ENCODE data around the gene SLC35F1.

Gene SLC35F1

DNA sequence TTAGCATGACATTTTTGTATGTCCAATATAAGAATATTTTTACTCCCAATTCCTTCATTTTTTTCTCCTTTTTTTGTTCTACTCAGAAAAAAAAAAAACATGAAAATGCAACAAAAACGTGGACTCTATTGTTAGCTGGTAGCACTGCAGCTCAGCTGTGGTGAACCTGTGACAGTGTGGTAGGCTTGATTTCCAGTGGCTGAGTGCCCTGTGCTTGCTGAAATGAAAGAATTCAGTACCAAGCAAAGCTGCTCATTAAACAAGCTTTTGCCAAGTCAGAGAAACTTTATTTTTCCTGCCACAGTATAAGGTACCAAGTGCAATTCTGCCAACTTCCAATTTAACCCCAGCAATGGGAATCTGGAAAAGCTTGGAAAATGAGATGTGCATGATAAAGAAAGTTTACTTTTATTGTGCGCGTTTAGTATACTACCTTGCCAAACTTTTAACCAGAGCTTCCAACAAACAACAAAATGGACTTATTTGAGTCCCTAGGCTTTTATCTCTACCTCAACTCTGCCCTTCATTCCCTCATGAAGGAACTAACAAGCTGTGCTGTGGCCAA lies 215.2 kb downstream of the SLC35F1 start:
- Histone ChIP-seq H3K9me3 (ENCODE audit: insufficient read depth, low read length) (no peaks in the 10 kb centered on the region), H3K79me2 (ENCODE audit: low read length) (no peaks in the 10 kb centered on the region), H4K20me1 (ENCODE audit: insufficient read depth, low read length) (no peaks in the 10 kb centered on the region), H3K4me1 (ENCODE audit: low read length) (no peaks in the 10 kb centered on the region), H3K4me2 (ENCODE audit: low read length) (no peak overlapping the region), H2AFZ (ENCODE audit: low read depth, low read length) (no peak overlapping the region), H3K27me3 (ENCODE audit: low read depth, low read length) (no peaks in the 10 kb centered on the region), H3K36me3 (replicated peaks; ENCODE audit: low read depth, low read length) (no peaks in the 10 kb centered on the region), H3K27ac (ENCODE audit: low read length) (no peak overlapping the region), H3K4me3 (ENCODE audit: low read length) (no peak overlapping the region), H3K9ac (ENCODE audit: low read length) (no peak overlapping the region)
- TF ChIP-seq, protein P1, sequence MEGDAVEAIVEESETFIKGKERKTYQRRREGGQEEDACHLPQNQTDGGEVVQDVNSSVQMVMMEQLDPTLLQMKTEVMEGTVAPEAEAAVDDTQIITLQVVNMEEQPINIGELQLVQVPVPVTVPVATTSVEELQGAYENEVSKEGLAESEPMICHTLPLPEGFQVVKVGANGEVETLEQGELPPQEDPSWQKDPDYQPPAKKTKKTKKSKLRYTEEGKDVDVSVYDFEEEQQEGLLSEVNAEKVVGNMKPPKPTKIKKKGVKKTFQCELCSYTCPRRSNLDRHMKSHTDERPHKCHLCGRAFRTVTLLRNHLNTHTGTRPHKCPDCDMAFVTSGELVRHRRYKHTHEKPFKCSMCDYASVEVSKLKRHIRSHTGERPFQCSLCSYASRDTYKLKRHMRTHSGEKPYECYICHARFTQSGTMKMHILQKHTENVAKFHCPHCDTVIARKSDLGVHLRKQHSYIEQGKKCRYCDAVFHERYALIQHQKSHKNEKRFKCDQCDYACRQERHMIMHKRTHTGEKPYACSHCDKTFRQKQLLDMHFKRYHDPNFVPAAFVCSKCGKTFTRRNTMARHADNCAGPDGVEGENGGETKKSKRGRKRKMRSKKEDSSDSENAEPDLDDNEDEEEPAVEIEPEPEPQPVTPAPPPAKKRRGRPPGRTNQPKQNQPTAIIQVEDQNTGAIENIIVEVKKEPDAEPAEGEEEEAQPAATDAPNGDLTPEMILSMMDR (IDR thresholded peaks at IDR 0.05; ENCODE audit: low read depth, low read length) = no peak
- TF ChIP-seq EZH2phosphoT487 (IDR thresholded peaks at IDR 0.05; ENCODE audit: low read depth) = no peak

DNA sequence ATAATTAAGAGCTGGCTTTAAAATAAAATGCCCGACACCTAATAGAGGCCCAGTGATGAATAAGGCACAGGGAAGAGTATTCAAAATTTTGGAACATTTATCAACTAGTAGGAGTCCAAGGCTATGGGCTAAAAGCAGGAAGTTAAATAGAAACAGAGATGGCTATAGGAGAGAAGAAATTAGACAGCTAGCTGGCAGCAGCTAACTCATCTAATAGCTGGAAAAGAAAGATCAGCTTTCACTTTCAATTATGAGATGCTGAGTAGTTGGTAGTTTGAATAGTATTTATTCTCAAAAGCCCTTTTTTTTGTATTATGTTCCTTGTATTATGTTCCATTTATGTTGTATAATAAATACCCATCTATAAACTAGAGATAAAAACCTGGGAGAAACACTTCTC lies 215.7 kb downstream of the SLC35F1 start:
- Histone ChIP-seq H3K4me1 (ENCODE audit: low read length) (no peaks in the 10 kb centered on the region), H3K9me3 (ENCODE audit: insufficient read depth, low read length) (no peaks in the 10 kb centered on the region)

DNA sequence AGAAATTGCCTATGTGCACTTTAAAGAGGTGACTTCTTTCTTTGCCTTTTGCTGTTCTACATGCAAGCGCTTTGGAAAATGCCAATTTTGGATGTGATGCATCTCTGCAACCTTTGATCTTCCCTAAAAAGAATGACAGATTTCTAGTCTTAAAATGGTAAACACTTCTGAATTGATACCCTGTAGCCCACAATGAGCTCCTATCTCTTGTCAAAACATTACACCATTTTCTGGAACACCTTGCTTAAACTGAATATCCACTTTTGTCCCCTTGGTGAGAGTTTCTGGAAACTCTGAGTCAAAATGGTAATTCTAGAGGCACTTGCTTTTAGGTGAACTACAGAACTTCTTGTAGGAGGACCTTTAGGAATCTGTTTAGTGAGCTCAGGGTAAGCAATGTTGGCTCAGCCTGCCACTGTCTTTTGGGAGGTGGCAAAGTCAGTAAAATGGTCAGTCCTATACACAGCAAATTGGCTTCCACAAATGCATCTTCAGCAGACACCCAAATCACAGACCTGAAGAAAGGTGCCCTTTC lies 216.5 kb downstream of the SLC35F1 start:
- H2AFZ ChIP-seq (ENCODE audit: low read depth, low read length) = no peak overlapping the region
- no peaks in the 10 kb centered on the region for H3K9me3 ChIP-seq (ENCODE audit: insufficient read depth, low read length)
- no peaks in the 10 kb centered on the region for H3K27me3 ChIP-seq (ENCODE audit: low read depth, low read length)
- H3K36me3 ChIP-seq (replicated peaks; ENCODE audit: low read depth, low read length) = no peaks in the 10 kb centered on the region
- no peaks in the 10 kb centered on the region for H4K20me1 ChIP-seq (ENCODE audit: insufficient read depth, low read length)
- no peak overlapping the region for H3K9ac ChIP-seq (ENCODE audit: low read length)
- no peak overlapping the region for H3K4me2 ChIP-seq (ENCODE audit: low read length)
- H3K4me3 ChIP-seq (ENCODE audit: low read length) = no peak overlapping the region
- TF ChIP-seq EZH2phosphoT487 (IDR thresholded peaks at IDR 0.05; ENCODE audit: low read depth) = no peak
- TF ChIP-seq, protein P1 (IDR thresholded peaks at IDR 0.05; ENCODE audit: low read depth, low read length) = no peak
- no peaks in the 10 kb centered on the region for H3K79me2 ChIP-seq (ENCODE audit: low read length)
- no peaks in the 10 kb centered on the region for H3K4me1 ChIP-seq (ENCODE audit: low read length)
- no peak overlapping the region for H3K27ac ChIP-seq (ENCODE audit: low read length)

More for the DNA sequence above, 215.7 kb downstream of the SLC35F1 start:
- Histone ChIP-seq H4K20me1 (ENCODE audit: insufficient read depth, low read length) (no peaks in the 10 kb centered on the region), H3K4me3 (ENCODE audit: low read length) (no peak overlapping the region), H2AFZ (ENCODE audit: low read depth, low read length) (no peak overlapping the region), H3K79me2 (ENCODE audit: low read length) (no peaks in the 10 kb centered on the region), H3K27ac (ENCODE audit: low read length) (no peak overlapping the region), H3K4me2 (ENCODE audit: low read length) (no peak overlapping the region), H3K36me3 (replicated peaks; ENCODE audit: low read depth, low read length) (no peaks in the 10 kb centered on the region), H3K27me3 (ENCODE audit: low read depth, low read length) (no peaks in the 10 kb centered on the region), H3K9ac (ENCODE audit: low read length) (no peak overlapping the region)
- TF ChIP-seq, protein P1 (IDR thresholded peaks at IDR 0.05; ENCODE audit: low read depth, low read length) = no peak
- TF ChIP-seq EZH2phosphoT487 (IDR thresholded peaks at IDR 0.05; ENCODE audit: low read depth) = no peak

DNA sequence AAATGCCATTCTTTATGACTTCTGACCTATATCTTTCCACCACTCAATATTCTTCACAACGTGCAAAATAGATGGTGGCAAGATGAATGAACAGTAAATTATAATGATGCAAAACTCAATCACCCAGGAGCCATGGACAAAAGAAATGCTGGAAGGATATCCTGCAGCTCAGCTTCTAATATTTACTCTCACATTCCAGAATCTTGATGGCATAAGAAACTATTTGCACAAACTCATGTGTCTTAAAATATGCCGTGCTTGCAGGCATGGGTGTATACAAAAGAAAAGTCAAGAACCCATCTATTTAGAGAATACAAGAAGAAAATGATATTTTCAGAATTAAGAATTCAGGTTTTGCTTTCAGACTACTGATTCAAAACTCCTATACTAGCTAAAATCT lies 217.8 kb downstream of the SLC35F1 start:
- Histone ChIP-seq H3K36me3 (replicated peaks; ENCODE audit: low read depth, low read length) (no peaks in the 10 kb centered on the region), H4K20me1 (ENCODE audit: insufficient read depth, low read length) (no peaks in the 10 kb centered on the region), H3K4me1 (ENCODE audit: low read length) (no peaks in the 10 kb centered on the region), H3K9me3 (ENCODE audit: insufficient read depth, low read length) (no peaks in the 10 kb centered on the region), H3K9ac (ENCODE audit: low read length) (no peak overlapping the region), H2AFZ (ENCODE audit: low read depth, low read length) (no peak overlapping the region), H3K4me3 (ENCODE audit: low read length) (no peak overlapping the region), H3K79me2 (ENCODE audit: low read length) (no peaks in the 10 kb centered on the region), H3K27me3 (ENCODE audit: low read depth, low read length) (no peaks in the 10 kb centered on the region), H3K4me2 (ENCODE audit: low read length) (no peak overlapping the region), H3K27ac (ENCODE audit: low read length) (no peak overlapping the region)
- TF ChIP-seq, protein P1 (IDR thresholded peaks at IDR 0.05; ENCODE audit: low read depth, low read length) = no peak
- TF ChIP-seq EZH2phosphoT487 (IDR thresholded peaks at IDR 0.05; ENCODE audit: low read depth) = no peak
